Trophoblast cell (in vitro differentiated cells and primary cell): ENCODE measurements around the gene DPP9.

Experiments
- DNase-seq, 2 donors: peaks; one replicate each; pipeline ENCODE4 v3.0.0-alpha.2; 2016
- H2AFZ ChIP-seq: 2 replicates; pipeline ENCODE4 v1.6.1; 2013; ENCODE audit warnings: low read length, moderate library complexity, mild to moderate bottlenecking; ENCODE audit not compliant: insufficient read depth, poor library complexity
- H2AK5ac ChIP-seq: 2 replicates; pipeline ENCODE4 v1.6.1; 2013; ENCODE audit warnings: mild to moderate bottlenecking, low read length
- H2BK120ac ChIP-seq: 2 replicates; pipeline ENCODE4 v1.6.1; 2013; ENCODE audit warnings: low read length, mild to moderate bottlenecking, moderate library complexity; ENCODE audit not compliant: insufficient read depth, poor library complexity
- H2BK12ac ChIP-seq: 2 replicates; pipeline ENCODE4 v1.6.1; 2013; ENCODE audit warnings: mild to moderate bottlenecking, low read length, moderate library complexity
- H2BK5ac ChIP-seq: 2 replicates; pipeline ENCODE4 v1.6.1; 2013; ENCODE audit warnings: low read length, low read depth, moderate library complexity, mild to moderate bottlenecking; ENCODE audit not compliant: poor library complexity
- H3K14ac ChIP-seq: 2 replicates; pipeline ENCODE4 v1.6.1; 2013; ENCODE audit warnings: mild to moderate bottlenecking, low read length
- H3K18ac ChIP-seq: 2 replicates; pipeline ENCODE4 v1.6.1; 2013; ENCODE audit warnings: mild to moderate bottlenecking, low read length
- H3K23ac ChIP-seq: 2 replicates; pipeline ENCODE4 v1.6.1; 2013; ENCODE audit warnings: low read length
- H3K27ac ChIP-seq: 2 replicates; pipeline ENCODE4 v1.5.1; 2013; ENCODE audit warnings: low read depth, mild to moderate bottlenecking, inconsistent platforms, low read length, moderate library complexity
- H3K27me3 ChIP-seq: 2 replicates; pipeline ENCODE4 v1.6.1; 2013; ENCODE audit warnings: inconsistent platforms, mild to moderate bottlenecking, low read length, moderate library complexity; ENCODE audit not compliant: insufficient read depth
- H3K36me3 ChIP-seq, 2 experiments: 1 replicate in 1 of 2; 2 replicates in 1 of 2; pipeline ENCODE4 v1.6.1; 2013; ENCODE audit warnings: low read length in 2 of 2, mild to moderate bottlenecking in 2 of 2, moderate library complexity in 1 of 2; ENCODE audit not compliant: insufficient read depth in 2 of 2, control insufficient read depth in 1 of 2
- H3K4ac ChIP-seq: 2 replicates; pipeline ENCODE4 v1.6.1; 2013; ENCODE audit warnings: low read depth, mild to moderate bottlenecking, low read length, moderate library complexity
- H3K4me1 ChIP-seq, 2 experiments: 1 replicate in 1 of 2; 2 replicates in 1 of 2; pipeline ENCODE4 v1.6.1; 2013; ENCODE audit warnings: low read length in 2 of 2, mild to moderate bottlenecking in 2 of 2, moderate library complexity in 1 of 2; ENCODE audit not compliant: insufficient read depth in 2 of 2, control insufficient read depth in 1 of 2
- H3K4me2 ChIP-seq: 2 replicates; pipeline ENCODE4 v1.6.1; 2013; ENCODE audit warnings: inconsistent platforms, mild to moderate bottlenecking, low read length, moderate library complexity
- H3K4me3 ChIP-seq: 2 replicates; pipeline ENCODE4 v1.5.1; 2013; ENCODE audit warnings: mild to moderate bottlenecking, low read depth, low read length, inconsistent platforms
- H3K79me1 ChIP-seq: one replicate; pipeline ENCODE4 v1.6.1; 2013; ENCODE audit warnings: low read length
- H3K79me2 ChIP-seq: 2 replicates; pipeline ENCODE4 v1.6.1; 2013; ENCODE audit warnings: low read length, mild to moderate bottlenecking; ENCODE audit not compliant: control insufficient read depth, insufficient read depth, poor library complexity
- H3K9ac ChIP-seq: 2 replicates; pipeline ENCODE4 v1.6.1; 2013; ENCODE audit warnings: mild to moderate bottlenecking, low read length
- H3K9me3 ChIP-seq: 2 replicates; pipeline ENCODE4 v1.6.1; 2013; ENCODE audit warnings: low read depth, mild to moderate bottlenecking, control low read depth, inconsistent platforms, low read length; ENCODE audit not compliant: insufficient read depth
- H4K12ac ChIP-seq: 2 replicates; pipeline ENCODE4 v1.6.1; 2013; ENCODE audit warnings: low read depth, mild to moderate bottlenecking, low read length, moderate library complexity
- H4K8ac ChIP-seq: 2 replicates; pipeline ENCODE4 v1.6.1; 2013; ENCODE audit warnings: low read depth, mild to moderate bottlenecking, low read length, moderate library complexity
- H4K91ac ChIP-seq: one replicate; pipeline ENCODE4 v1.6.1; 2013; ENCODE audit warnings: low read depth, mild to moderate bottlenecking, low read length, moderate library complexity
- WGBS: extraction: QIAGEN DNeasy Blood & Tissue Kit; methylation state at CpG from one replicate; pipeline ENCODE4 v1.1.7; 2013; ENCODE audit warnings: missing lambda C conversion rate; ENCODE audit not compliant: insufficient read length, insufficient coverage; ENCODE audit errors: extremely low coverage; 5-methylcytosine and 5-hydroxymethylcytosine counted together

Gene DPP9

GRCh38 chr19:4738734-4739133 lies 15.1 kb upstream of the DPP9 start:
- Histone ChIP-seq H3K18ac (no peak overlapping the region), H4K8ac (no peak overlapping the region), H3K4me2 (no peak overlapping the region), H3K79me2 (no peaks in the 10 kb centered on the region), H3K27ac (no peak overlapping the region), H3K4ac (no peak overlapping the region), H4K91ac (no peak overlapping the region), H2BK120ac (no peak overlapping the region), H3K14ac (no peak overlapping the region), H3K23ac (no peak overlapping the region), H3K27me3 (no peaks in the 10 kb centered on the region), H3K9me3 (peaks cover 6% of the 10 kb centered on the region), H3K36me3 (no peaks in the 10 kb centered on the region), H3K4me3 (no peak overlapping the region), H4K12ac (no peak overlapping the region), H2BK12ac (no peak overlapping the region), H3K9ac (no peak overlapping the region), H2AFZ (no peak overlapping the region), H3K79me1 (no peaks in the 10 kb centered on the region), H3K4me1 (peaks cover 3 to 8% of the 10 kb centered on the region in 2 experiments), H2AK5ac (no peak overlapping the region), H2BK5ac (no peak overlapping the region)
- WGBS, result no CpG with 5 or more reads among the region's 4 CpGs
- no peak for DNase-seq

GRCh38 chr19:4737955-4738600 lies 14.4 kb upstream of the DPP9 start:
- H2AK5ac ChIP-seq, result no peak overlapping the region
- no peak overlapping the region for H4K91ac ChIP-seq
- no peak overlapping the region for H2BK12ac ChIP-seq
- DNase-seq, result no peak
- peaks cover 6% of the 10 kb centered on the region for H3K9me3 ChIP-seq
- no peaks in the 10 kb centered on the region for H3K27me3 ChIP-seq
- no peak overlapping the region for H4K8ac ChIP-seq
- H3K79me2 ChIP-seq, result no peaks in the 10 kb centered on the region
- no peaks in the 10 kb centered on the region for H3K36me3 ChIP-seq
- H3K4me2 ChIP-seq, result no peak overlapping the region
- no peak overlapping the region for H3K23ac ChIP-seq
- H2AFZ ChIP-seq, result no peak overlapping the region
- no peak overlapping the region for H3K18ac ChIP-seq
- H3K27ac ChIP-seq, result no peak overlapping the region
- H3K79me1 ChIP-seq, result no peaks in the 10 kb centered on the region
- peaks cover 3 to 7% of the 10 kb centered on the region in 2 experiments for H3K4me1 ChIP-seq
- no peak overlapping the region for H2BK5ac ChIP-seq
- no peak overlapping the region for H3K4me3 ChIP-seq
- H4K12ac ChIP-seq, result no peak overlapping the region
- no peak overlapping the region for H3K4ac ChIP-seq
- H3K14ac ChIP-seq, result no peak overlapping the region
- WGBS, result no CpG with 5 or more reads among the region's 11 CpGs
- H3K9ac ChIP-seq, result no peak overlapping the region
- no peak overlapping the region for H2BK120ac ChIP-seq

- H3K14ac ChIP-seq, result no peak overlapping the region
- no peak overlapping the region for H4K12ac ChIP-seq
- no peak overlapping the region for H3K4ac ChIP-seq
- H3K27ac ChIP-seq, result no peak overlapping the region
- WGBS, result no CpG with 5 or more reads among the region's 1 CpG
- H2AFZ ChIP-seq, result no peak overlapping the region
- H2BK5ac ChIP-seq, result no peak overlapping the region
- H3K27me3 ChIP-seq, result no peaks in the 10 kb centered on the region
- no peak overlapping the region for H3K4me2 ChIP-seq
- no peak overlapping the region for H4K91ac ChIP-seq
- DNase-seq, result no peak
- H4K8ac ChIP-seq, result no peak overlapping the region
- no peak overlapping the region for H2AK5ac ChIP-seq
- no peak overlapping the region for H2BK12ac ChIP-seq
- H3K4me3 ChIP-seq, result no peak overlapping the region
- H3K79me1 ChIP-seq, result no peaks in the 10 kb centered on the region
- no peaks in the 10 kb centered on the region for H3K4me1 ChIP-seq
- H3K9ac ChIP-seq, result no peak overlapping the region
- H3K23ac ChIP-seq, result no peak overlapping the region
- H2BK120ac ChIP-seq, result no peak overlapping the region
- no peaks in the 10 kb centered on the region for H3K36me3 ChIP-seq
- H3K18ac ChIP-seq, result no peak overlapping the region
- H3K9me3 ChIP-seq, result no peaks in the 10 kb centered on the region
- no peaks in the 10 kb centered on the region for H3K79me2 ChIP-seq
Measured at GRCh38 chr19:4733755-4734345, 10.2 kb upstream of the DPP9 start.

GRCh38 chr19:4732680-4733114 lies 9.1 kb upstream of the DPP9 start:
- WGBS, result no CpG with 5 or more reads among the region's 8 CpGs
- no peak overlapping the region for H2BK120ac ChIP-seq

More at GRCh38 chr19:4732680-4733114, 9.1 kb upstream of the DPP9 start:
- no peaks in the 10 kb centered on the region for H3K36me3 ChIP-seq
- no peak overlapping the region for H3K23ac ChIP-seq
- H3K4me2 ChIP-seq, result peak overlapping the region; percentile 32
- H2BK12ac ChIP-seq, result no peak overlapping the region
- no peak overlapping the region for H3K9ac ChIP-seq
- no peaks in the 10 kb centered on the region for H3K79me1 ChIP-seq
- H3K18ac ChIP-seq, result no peak overlapping the region
- no peak overlapping the region for H3K14ac ChIP-seq
- no peaks in the 10 kb centered on the region for H3K27me3 ChIP-seq
- peak; percentile 36 to 78 for DNase-seq
- no peak overlapping the region for H2BK5ac ChIP-seq
- no peaks in the 10 kb centered on the region for H3K9me3 ChIP-seq
- no peak overlapping the region for H4K8ac ChIP-seq
- no peaks in the 10 kb centered on the region for H3K4me1 ChIP-seq
- H4K12ac ChIP-seq, result no peak overlapping the region
- no peak overlapping the region for H4K91ac ChIP-seq
- no peaks in the 10 kb centered on the region for H3K79me2 ChIP-seq
- no peak overlapping the region for H3K4me3 ChIP-seq
- no peak overlapping the region for H2AFZ ChIP-seq
- H3K4ac ChIP-seq, result no peak overlapping the region
- H2AK5ac ChIP-seq, result no peak overlapping the region
- H3K27ac ChIP-seq, result no peak overlapping the region
